Loucy (cell line): ENCODE data around the gene LRIG1.

Experiments used
- H2AFZ ChIP-seq: fragments of 200-600 bp; sonication (generic); 2 replicates; pipeline ENCODE4 v1.6.0; 2016; ENCODE audit warnings: antibody characterized with exemption, mild to moderate bottlenecking, low read length, moderate library complexity
- H3F3A ChIP-seq: fragments of 200-600 bp; 2 replicates; pipeline ENCODE4 v1.6.0; 2016; ENCODE audit warnings: antibody characterized with exemption, low read depth, mild to moderate bottlenecking
- H3K27me3 ChIP-seq: fragments of 200-600 bp; sonication (generic); 2 replicates; pipeline ENCODE4 v1.6.1; 2014; ENCODE audit warnings: low read length, mild to moderate bottlenecking; ENCODE audit not compliant: insufficient read depth, poor library complexity, severe bottlenecking
- H3K36me3 ChIP-seq: fragments of 200-600 bp; sonication (generic); 2 replicates; pipeline ENCODE4 v1.6.1; 2016; ENCODE audit warnings: low read length; ENCODE audit not compliant: insufficient read depth
- H3K4me1 ChIP-seq: fragments of 200-600 bp; sonication (generic); 2 replicates; pipeline ENCODE4 v1.5.1; 2014; ENCODE audit warnings: low read length, mild to moderate bottlenecking; ENCODE audit not compliant: insufficient read depth, poor library complexity, severe bottlenecking
- H3K4me2 ChIP-seq: fragments of 200-600 bp; sonication (generic); 2 replicates; pipeline ENCODE4 v1.6.0; 2014; ENCODE audit warnings: antibody characterized with exemption, low read length, low read depth, mild to moderate bottlenecking; ENCODE audit not compliant: poor library complexity, severe bottlenecking
- H3K4me3 ChIP-seq: fragments of 200-600 bp; sonication (generic); 2 replicates; pipeline ENCODE4 v1.5.1; 2014; ENCODE audit warnings: low read length, mild to moderate bottlenecking, mixed read lengths; ENCODE audit not compliant: poor library complexity, severe bottlenecking
- H3K79me2 ChIP-seq: fragments of 200-600 bp; sonication (generic); 2 replicates; pipeline ENCODE4 v1.6.1; 2014; ENCODE audit warnings: low read length; ENCODE audit not compliant: insufficient read depth
- H3K9ac ChIP-seq: fragments of 200-600 bp; sonication (generic); 2 replicates; pipeline ENCODE4 v1.6.0; 2014; ENCODE audit warnings: mild to moderate bottlenecking, low read depth, low read length, moderate library complexity; ENCODE audit not compliant: poor library complexity, severe bottlenecking
- H3K9me2 ChIP-seq: fragments of 200-600 bp; sonication (generic); replicated peaks from 2 replicates; pipeline ENCODE4 v1.6.1; 2016; ENCODE audit warnings: low read depth, low read length, mixed read lengths
- H3K9me3 ChIP-seq: fragments of 200-600 bp; sonication (generic); 2 replicates; pipeline ENCODE4 v1.6.1; 2014; ENCODE audit warnings: mild to moderate bottlenecking, antibody characterized with exemption, low read length, low read depth; ENCODE audit not compliant: insufficient read depth
- H4K20me1 ChIP-seq: fragments of 200-600 bp; sonication (generic); 2 replicates; pipeline ENCODE4 v1.6.0; 2014; ENCODE audit warnings: antibody characterized with exemption, low read length, mild to moderate bottlenecking; ENCODE audit not compliant: insufficient read depth, poor library complexity, severe bottlenecking
- CTCF ChIP-seq: fragments of 200-600 bp; sonication (generic); conservative IDR thresholded peaks from 2 replicates; pipeline ENCODE4 v1.5.1; 2014; ENCODE audit warnings: mild to moderate bottlenecking, antibody characterized with exemption, low read length
- EZH2phosphoT487 ChIP-seq: fragments of 200-600 bp; IDR thresholded peaks from 2 replicates; pipeline ENCODE4 v1.6.1; 2018; ENCODE audit warnings: antibody characterized with exemption, mild to moderate bottlenecking, moderate library complexity, borderline replicate concordance

The LRIG1 gene

GRCh38 chr3:66392512-66392911 lies 108.3 kb downstream of the LRIG1 start:
- Histone ChIP-seq H3K9me2 (no peaks in the 10 kb centered on the region), H3K79me2 (peaks cover 50% of the 10 kb centered on the region), H3K4me1 (peaks cover 68% of the 10 kb centered on the region), H3K27me3 (no peaks in the 10 kb centered on the region), H3K4me3 (peak overlapping the region; percentile 72), H2AFZ (no peak overlapping the region), H4K20me1 (no peaks in the 10 kb centered on the region), H3K9ac (peak overlapping the region; percentile 71), H3K9me3 (no peaks in the 10 kb centered on the region), H3K36me3 (peaks cover 60% of the 10 kb centered on the region; the same call in 1 of the 2 replicates), H3K4me2 (peak overlapping the region; percentile 87), H3F3A (peaks cover 25% of the 10 kb centered on the region)
- TF ChIP-seq EZH2phosphoT487 (no peak), CTCF (no peak)

GRCh38 chr3:66390013-66390412 lies 110.8 kb downstream of the LRIG1 start:
- H3K4me2 ChIP-seq: peak overlapping the region; percentile 47

GRCh38 chr3:66386925-66387650 lies 113.7 kb downstream of the LRIG1 start:
- Histone ChIP-seq H3K4me1 (peaks cover 60% of the 10 kb centered on the region), H4K20me1 (no peaks in the 10 kb centered on the region), H3F3A (no peaks in the 10 kb centered on the region), H3K79me2 (peaks cover 54% of the 10 kb centered on the region), H3K27me3 (no peaks in the 10 kb centered on the region), H3K4me2 (peak overlapping the region; percentile 75), H2AFZ (no peak overlapping the region), H3K9ac (peak overlapping the region; percentile 72), H3K4me3 (peak overlapping the region; percentile 54), H3K9me2 (no peaks in the 10 kb centered on the region), H3K36me3 (peaks cover 78% of the 10 kb centered on the region), H3K9me3 (no peaks in the 10 kb centered on the region)
- TF ChIP-seq EZH2phosphoT487 (no peak), CTCF (no peak)

More at GRCh38 chr3:66390013-66390412, 110.8 kb downstream of the LRIG1 start:
- Histone ChIP-seq H3K36me3 (peaks cover 58% of the 10 kb centered on the region), H3K4me3 (peak overlapping the region; percentile 24), H3K9me2 (no peaks in the 10 kb centered on the region), H3K9me3 (no peaks in the 10 kb centered on the region), H3K79me2 (peaks cover 63% of the 10 kb centered on the region), H3K4me1 (peaks cover 87% of the 10 kb centered on the region), H3F3A (peaks cover 25% of the 10 kb centered on the region), H3K9ac (peak overlapping the region; percentile 31), H2AFZ (no peak overlapping the region), H3K27me3 (no peaks in the 10 kb centered on the region), H4K20me1 (no peaks in the 10 kb centered on the region)
- TF ChIP-seq CTCF: no peak
- no peak for TF ChIP-seq EZH2phosphoT487
